ENCODE results near the gene LARP1.
A peak's percentile ranks its signal among the peaks of the same experiment; 100 is the strongest.
"Not testable (repeated sequence)": the region's sequence is repeated elsewhere in the genome, so short reads cannot be mapped to it uniquely, and the experiment has no call there.

LARP1 gene

DNA sequence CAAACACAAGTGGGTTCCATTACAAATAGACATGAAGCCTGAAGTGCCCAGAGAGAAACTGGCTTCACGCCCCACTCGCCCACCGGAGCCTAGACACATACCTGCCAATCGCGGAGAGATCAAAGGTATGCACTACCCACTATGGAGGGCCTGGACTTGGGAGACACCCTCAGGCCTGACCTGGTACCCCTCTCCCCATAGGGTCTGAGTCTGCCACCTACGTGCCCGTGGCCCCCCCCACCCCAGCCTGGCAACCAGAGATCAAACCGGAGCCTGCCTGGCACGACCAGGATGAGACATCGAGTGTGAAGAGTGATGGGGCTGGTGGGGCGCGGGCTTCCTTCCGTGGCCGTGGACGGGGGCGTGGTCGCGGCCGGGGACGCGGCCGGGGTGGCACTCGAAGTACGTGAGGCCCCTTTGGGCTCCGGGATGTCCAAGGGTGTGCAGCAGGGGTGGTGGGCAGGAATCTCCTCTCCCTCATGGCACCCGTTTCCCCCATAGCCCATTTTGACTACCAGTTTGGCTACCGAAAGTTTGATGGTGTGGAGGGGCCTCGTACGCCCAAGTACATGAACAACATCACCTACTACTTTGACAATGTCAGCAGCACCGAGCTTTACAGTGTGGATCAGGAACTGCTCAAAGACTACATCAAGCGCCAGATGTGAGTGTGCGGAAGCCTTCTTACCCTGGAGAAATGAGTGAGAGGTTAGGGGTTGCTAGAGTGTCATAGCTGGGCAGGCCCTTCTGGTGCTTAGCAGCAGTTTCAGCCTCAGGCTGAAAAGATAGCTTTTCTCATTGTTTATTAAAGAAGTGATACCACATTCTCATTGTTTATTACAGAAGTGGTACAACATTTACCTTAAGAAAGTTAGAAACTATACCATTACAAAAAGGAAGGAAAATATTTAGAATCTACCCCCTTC is 38.7 kb downstream of the LARP1 start:
- DNase-seq (ENCODE audit: low read depth in 2 of 2): no peak

DNA sequence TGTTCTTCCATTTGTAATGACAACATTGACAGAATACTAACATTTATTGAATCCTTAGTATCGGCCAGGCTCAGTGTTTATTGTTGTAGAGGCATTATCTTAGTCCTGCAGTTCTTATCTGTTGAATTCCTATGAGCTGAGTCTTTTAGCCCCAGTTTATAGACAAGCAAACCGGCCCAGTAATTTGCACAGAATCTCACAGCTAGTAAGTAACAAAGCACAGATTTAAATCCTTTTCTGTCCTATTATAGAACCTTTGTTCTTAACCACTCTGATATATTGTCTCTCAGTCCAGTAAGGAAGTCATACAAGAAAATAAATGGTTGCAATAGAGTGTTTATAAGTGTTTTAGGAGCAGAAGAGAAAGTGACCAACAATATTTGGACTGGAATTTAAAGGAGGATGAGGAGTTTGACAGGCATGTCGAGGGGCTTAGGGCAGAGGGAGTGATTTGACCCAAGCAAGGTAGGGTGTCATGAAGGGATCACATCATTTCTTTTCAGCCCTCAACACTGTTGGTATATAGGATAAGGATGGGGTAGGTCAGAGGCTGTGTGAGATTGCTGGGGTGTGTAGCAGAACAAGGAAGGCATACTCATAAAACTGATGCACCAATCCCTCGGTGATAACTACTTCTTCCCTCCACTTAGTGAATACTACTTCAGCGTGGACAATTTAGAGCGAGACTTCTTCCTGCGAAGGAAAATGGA is 39.5 kb downstream of the LARP1 start:
- DNase-seq (ENCODE audit: low read depth in 2 of 2): no peak

DNA sequence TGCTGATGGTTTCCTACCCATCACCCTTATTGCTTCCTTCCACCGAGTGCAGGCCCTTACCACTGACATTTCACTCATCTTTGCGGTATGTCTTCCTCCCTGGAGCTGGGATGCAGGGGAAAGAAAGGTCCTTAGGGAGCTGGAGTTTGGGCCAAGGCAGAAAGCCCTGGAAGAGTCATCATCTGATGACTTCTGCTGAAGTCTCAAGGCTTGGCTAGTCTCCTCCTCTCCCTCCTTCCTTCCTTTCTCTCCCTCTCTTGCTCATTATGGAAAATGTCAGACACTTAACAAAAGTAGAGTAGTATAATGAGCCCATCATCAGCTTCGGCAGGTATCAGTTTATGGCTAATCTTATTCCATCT is 40.0 kb downstream of the LARP1 start:
- no peak for DNase-seq (ENCODE audit: low read depth in 2 of 2)

DNA sequence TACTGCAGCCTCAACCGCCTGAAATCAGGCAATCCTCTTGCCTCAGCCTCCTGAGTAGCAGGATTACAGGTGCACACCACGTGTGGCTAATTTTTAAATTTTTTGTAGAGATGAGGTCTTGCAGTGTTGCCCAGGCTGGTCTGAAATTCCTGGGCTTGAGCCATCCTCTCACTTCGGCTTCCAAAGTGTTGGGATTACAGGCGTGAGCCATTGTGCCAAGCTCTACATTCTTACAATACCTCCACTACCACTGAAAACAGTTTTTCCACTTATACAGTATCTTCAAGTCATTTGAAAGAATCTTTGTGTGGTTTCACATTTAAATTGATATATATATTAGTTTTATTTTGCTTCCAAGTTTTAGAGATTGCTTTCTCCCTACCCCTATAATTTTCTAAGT is 42.6 kb downstream of the LARP1 start:
- DNase-seq (ENCODE audit: low read depth in 2 of 2): no peak

DNA sequence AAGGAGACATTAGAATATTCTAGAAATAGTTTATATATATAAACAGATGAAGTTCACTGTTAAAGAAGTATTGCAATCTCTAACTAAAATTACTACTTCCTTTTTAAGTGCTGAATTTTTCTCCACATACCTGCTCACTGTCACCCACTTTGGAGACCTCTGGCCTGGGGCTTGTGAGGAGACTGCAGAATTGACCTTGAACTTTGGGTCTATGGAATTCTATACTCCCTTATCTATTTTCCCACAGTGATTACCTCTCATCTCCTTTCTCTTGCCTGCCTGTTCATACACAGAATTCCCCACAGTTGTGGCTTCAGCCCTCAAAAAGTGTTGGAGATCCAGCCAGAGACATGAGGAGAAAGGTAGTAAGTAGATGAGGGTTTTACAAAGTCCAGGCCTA is 45.4 kb downstream of the LARP1 start:
- DNase-seq (ENCODE audit: low read depth in 2 of 2): no peak

DNA sequence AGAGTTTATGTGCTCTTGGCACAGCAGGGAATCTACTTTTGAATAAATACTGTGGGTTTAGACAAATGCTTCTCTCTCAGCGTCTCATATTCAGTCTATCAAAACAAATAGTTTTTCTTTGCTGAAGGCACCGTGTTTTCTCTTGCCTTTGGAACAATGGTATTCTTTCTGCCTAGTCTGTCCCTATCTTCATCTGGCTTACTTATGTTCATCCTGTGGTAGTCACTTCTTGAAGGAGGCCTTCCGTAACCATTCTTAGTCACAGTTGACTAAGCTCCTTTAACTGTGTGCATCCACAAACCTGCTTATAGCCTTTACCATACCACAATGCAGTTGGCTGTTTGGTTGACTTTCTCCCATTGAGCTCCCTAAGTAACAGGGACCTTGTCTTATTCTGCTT is 45.9 kb downstream of the LARP1 start:
- DNase-seq (ENCODE audit: low read depth in 2 of 2): no peak

DNA sequence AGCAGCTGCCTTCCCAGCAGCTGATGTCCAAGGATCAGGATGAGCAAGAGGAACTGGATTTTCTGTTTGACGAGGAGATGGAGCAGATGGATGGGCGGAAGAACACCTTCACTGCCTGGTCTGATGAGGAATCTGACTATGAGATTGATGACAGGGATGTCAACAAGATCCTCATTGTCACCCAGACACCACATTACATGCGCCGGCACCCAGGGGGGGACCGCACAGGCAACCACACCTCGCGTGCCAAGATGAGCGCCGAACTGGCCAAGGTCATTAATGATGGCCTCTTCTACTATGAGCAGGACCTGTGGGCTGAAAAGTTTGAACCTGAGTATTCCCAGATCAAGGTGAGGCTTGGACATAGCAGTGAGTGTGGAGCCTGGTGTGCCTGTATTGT is 46.9 kb downstream of the LARP1 start:
- no peak for DNase-seq (ENCODE audit: low read depth in 2 of 2)

DNA sequence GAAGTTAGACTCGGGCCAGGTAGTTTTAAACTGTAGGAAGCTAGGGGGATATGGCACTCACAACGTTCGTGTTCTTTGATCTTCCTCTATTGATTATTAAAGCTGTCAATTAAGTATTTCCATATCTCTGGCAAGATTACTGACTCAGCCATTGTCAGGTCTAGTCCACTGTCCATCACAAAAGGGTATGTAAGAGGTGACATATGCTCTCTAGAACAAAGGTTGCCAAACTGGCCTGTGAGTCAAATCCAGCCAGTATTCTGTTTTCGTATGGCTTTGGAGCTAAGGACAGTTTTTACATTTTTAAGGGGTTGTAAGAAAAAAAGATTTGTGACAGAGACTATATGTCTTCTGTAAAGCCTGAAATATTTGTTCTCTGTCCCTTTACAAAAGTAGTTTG is 51.0 kb downstream of the LARP1 start:
- DNase-seq (ENCODE audit: low read depth in 2 of 2): no peak

DNA sequence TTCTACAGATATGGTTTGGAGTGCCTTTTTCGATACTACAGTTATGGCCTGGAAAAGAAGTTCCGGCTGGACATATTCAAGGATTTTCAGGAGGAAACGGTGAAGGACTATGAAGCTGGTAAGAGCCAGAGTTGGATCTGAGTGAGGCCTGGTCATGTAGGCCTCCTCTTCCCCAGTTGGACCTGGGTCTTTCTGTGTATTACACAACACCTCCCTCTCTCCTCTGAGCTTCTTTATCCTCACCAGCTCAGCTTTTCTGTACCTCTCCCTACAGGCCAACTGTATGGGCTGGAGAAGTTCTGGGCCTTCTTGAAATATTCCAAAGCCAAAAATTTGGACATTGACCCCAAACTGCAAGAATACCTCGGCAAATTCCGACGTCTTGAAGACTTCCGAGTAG is 56.1 kb downstream of the LARP1 start:
- DNase-seq (ENCODE audit: low read depth in 2 of 2): no peak

DNA sequence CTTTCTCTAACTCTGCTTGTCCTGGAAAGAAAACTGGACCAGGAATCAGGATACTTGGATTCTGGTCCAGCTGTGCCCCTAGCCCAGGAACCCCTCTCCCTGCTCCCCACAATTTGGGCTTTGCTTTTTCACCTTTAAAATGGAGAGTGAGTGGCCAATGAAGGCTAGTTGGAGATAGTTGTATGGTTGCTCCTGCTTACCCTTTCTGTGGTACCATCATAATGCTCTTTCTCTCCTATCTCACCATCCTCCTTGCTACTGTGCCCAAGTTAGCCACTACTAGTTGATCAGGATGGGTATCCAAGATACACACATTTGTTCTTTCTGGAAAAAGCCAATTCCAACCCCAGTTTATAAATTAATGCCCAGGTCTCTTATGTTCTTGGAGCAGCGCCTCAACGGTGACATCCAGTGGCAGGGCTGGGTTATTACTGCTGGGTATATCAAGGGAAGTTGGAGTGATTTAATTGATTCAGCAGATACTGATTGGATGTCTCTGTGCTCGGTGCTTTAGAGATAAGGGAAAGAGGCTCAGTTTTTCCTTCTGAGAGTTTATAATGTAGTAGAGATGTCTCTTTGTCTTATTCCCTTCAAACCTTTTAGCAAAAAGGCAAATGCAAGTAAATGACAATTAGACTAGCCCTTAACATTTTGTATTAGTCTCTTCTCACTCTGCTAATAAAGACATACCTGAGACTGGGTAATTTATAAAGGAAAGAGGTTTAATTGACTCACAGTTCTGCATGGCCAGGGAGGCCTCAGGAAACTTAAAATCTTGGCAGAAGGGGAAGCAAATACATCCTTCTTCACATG is 56.7 kb downstream of the LARP1 start:
- peak; percentile 16 to 18 for DNase-seq (ENCODE audit: low read depth in 2 of 2)

DNA sequence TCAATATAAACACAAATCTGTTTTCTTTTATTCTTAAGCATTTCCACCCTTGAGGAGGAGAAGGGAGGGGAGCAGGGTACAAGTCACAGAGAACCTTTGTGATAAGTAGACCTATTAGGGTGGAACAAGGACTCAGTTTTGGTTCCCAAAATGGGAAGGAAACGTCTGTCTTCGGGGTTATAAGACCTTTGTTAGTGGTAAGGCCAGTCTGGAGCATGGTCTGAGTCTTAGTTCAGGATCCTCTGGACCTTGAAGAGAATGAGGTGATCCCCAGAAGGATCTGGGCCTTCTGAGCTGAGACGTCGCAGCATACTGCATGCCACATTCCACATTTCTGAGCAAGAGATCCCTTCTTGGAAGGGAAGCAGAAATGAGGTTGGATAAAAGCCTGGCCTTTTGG is 58.0 kb downstream of the LARP1 start:
- DNase-seq (ENCODE audit: low read depth in 2 of 2): no peak

DNA sequence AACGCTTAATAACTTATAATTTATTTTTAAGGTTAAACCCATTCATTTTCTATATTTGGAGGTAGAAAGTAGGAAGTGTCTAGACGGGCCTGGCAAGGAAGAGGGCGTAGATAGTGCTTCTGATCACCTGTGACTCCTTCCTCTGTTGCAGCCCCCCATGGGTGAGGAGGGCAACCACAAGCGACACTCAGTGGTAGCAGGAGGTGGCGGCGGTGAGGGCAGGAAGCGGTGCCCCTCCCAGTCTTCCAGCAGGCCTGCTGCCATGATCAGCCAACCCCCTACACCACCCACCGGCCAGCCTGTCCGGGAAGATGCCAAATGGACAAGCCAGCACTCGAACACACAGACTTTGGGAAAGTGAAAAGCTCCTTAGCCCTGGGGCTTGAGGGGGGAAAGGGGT is 58.6 kb downstream of the LARP1 start:
- DNase-seq (ENCODE audit: low read depth in 2 of 2): no peak

DNA sequence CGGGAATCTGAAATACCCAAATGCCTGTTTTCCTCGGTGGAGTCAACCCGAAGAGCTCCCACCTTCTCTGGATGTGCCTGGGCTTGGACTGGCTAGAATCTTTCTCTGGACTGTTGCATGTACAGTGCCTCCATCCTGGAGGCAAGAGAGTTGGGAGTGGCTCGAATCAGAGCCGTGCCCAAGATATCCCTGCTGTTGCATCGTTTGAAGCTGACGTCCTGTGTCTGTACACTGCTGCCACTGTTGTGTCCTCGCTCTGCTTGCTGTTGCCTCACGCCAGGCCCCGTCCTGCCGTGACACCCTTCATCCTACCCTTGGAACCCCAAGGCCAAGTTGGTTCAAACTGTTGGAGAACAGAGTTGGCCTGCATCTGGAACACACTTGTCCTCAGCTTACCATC is 59.8 kb downstream of the LARP1 start:
- no peak for DNase-seq (ENCODE audit: low read depth in 2 of 2)

DNA sequence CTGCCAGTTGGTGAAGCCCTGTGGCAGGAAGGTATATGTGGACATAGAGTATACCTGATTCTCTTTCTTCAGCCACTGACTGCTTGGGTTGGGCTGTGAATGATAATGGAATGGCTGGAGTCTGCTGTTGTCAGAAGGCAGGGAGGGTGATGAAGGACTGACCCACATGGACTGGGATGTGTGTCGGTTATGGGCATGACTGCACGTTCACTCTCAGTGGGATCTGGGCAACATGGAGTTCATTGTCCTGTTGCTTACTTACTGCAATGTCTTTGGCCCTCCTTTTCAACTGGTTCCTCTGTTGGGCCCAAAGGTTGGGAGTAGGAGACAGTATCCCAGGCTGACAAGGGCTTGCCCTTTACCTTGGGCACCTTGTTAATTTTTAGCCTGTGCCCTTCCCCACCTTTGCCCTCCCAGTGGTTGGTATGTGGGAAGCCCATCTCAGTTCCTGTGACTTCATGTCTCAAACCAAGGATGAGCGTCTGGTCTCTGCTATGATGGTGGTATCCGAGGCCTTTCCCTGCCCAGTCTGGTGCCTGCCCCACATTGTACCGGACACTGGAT is 60.6 kb downstream of the LARP1 start:
- no peak for DNase-seq (ENCODE audit: low read depth in 2 of 2)

DNA sequence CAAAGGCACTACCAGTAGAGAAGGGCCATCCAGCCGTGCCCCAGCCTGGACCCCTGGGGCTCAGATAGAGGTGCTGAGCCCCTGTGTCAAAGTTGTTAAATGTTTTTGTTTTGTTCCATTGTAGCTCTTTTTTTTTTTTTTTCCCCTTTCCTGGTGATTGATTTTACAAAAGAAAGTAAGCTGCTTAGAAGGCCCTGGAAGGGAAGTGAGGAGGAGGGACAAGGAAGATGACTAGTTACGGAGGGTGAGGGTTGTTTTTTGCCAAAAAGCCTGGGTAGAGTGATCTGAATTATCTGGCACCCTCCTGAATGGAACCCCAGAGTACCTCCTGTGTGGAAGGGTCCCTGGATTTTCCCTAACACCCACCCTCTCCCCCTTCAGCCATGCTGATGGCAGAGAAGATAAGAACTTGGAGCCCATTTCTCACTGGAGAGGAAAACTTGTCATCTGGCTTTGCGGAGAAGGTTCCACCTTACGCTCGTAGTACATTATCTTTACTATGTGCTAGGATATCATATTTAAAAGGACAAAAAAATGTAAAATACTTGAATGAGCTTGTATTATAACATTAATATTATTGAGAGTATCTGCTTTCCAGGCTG is 61.8 kb downstream of the LARP1 start:
- no peak for DNase-seq (ENCODE audit: low read depth in 2 of 2)

DNA sequence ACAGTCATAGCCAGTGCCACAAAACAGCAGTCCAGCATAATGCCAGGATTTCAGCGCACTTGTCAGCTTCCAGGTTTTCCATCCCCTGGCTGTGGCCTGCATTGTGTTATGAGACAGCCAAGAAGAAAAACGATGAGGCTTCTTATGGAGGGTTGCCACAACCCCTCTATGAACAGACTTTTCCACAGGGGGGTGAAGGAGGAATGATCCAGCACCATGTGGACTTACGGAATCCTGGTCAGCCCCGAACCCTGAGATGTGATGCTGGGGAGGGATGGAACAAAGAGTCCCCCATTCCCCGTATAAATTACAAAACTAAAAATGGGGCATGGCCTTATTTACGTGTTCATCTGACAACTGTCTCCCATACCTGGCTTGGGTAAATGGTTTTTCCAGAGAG is 62.6 kb downstream of the LARP1 start:
- no peak for DNase-seq (ENCODE audit: low read depth in 2 of 2)

DNA sequence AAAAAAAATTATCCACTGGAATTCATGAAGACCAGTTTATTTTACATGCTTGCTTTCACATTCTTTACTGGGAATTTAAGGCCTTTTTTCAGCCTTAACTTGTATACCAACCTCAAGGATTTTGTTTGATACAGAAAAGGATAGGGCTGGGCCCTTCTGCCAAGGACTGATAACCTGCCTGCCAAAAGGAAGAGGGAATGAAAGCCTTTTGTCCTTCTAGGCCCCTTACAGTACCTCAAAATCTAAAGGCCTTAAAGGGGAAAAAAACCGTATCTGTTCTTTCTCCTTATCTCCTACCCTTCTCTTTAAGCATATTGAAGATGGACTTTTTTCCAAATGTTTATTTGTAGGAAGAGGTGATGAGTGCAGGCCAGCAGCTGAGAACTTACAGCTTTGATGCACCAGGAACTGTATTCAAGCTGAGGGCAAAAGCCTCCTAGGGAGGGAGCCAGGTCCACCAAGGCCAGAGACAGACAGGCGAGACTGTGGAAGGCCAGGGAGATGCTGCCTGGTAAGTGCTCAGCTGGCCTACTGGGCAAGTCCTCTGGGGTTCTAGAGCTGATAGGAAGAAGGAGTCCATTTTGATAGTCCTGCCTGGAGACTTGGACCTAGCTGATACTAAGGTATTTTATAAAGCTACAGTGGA is 63.4 kb downstream of the LARP1 start:
- DNase-seq (ENCODE audit: low read depth in 2 of 2): no peak

DNA sequence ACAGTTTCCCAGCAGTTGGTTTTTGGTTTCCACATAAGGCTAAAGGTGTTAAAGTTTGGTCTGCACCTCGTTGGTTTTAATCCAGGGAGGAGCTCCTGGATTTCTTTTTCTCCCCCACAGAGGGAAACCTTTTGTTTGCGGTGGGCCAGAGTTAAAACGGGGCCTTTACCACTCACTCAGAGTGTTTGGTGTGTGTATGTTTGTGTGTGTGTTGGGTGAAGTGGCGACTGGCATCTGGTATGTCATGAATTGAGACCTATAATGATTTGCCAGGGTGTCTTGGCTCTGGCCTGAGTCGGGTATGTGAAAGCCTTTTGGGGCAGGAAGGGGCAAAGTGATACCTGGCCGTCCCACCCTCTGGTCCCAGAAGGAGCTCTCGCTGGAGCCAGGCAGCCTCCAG is 64.4 kb downstream of the LARP1 start:
- no peak for DNase-seq (ENCODE audit: low read depth in 2 of 2)

DNA sequence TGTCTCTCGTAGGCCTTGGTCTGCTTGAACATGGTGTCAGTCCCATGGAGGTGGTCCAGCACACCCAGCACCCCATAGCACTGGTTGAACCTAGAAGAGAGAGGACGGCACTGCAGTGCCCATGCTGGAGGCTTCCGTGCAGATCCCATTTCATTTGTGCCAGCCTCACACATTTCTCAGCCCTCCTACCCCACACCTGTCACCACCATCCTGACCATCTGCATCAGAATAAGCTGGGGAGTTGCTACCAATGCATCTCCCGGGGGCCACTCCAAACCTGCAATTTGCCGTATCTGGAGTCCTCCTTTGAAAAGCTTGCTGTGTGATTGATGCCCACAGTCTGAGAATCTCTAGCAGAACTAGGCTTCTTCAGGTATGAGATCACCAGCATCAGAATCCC is 65.2 kb downstream of the LARP1 start:
- DNase-seq (ENCODE audit: low read depth in 2 of 2): no peak

DNA sequence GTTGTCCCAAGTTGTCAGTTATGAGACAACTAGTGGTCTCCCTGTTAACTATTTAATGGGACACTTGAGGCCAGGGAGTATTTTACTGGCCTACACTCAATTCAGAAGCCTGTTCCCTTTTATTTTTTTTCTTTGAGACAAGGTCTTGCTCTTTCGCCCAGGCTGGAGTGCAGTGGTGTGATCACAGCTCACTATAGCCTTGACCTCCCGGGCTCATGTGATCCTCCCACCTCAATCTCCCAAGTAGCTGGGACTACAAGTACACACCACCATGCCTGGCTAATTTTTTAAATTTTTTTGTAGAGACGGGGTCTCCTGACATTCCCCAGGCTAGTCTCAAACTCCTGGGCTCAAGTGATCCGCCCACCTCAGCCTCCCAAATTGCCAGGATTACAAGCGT is 67.7 kb downstream of the LARP1 start:
- not testable (repeated sequence) for DNase-seq (ENCODE audit: low read depth in 2 of 2)

DNA sequence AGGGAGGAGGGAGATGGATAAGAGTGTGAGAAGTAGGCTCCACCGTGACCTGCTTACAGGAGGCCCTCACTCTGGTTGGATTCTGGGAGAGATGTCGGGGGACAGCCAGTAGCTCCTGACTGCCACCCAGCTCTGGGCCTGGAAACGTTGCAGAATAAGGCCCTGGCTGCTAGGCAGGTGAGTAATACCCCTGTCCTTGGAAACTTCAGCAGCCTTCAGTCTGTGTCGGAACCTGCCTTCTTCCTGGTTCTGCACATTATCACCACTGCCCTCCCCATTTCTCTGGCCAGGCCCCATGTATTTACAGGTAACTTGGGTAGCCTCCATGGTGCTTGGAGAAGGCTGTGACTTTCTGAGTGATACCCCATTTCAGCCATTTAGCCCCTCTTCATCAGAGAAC is 68.4 kb downstream of the LARP1 start:
- DNase-seq (ENCODE audit: low read depth in 2 of 2): no peak

Measured in fibroblast of skin of left biceps (primary cell).